ENCODE data around the gene MESP2.

The MESP2 gene

DNA sequence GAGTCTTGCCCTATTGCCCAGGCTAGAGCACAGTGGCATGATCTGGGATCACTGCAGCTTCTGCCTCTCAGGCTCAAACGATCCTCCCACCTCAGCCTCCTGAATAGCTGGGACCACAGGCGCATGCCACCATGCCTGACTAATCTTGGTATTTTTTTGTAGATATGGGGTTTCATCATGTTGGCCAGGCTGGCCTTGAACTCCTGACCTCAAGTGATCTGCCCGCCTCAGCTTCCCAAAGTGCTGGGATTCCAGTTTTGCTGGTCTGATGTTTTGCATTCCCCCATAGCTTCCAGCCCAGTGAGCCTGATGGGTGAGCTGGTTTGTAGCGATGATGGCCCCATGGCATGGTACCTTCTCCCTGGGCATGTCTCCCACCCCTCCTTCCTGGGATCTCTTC, 20.4 kb upstream of the MESP2 start:
- H3K27ac ChIP-seq (replicated peaks) = no peak overlapping the region
- no peak overlapping the region for H3K4me3 ChIP-seq (replicated peaks; ENCODE audit: insufficient read depth, low read length)
- H3K27me3 ChIP-seq (ENCODE audit: insufficient read depth, poor library complexity, severe bottlenecking) = no peaks in the 10 kb centered on the region
- DNase-seq (ENCODE audit: low read depth in 1 of 2, low spot score in 1 of 2) = no peak
- TF ChIP-seq POLR2AphosphoS5 (IDR thresholded peaks at IDR 0.05; ENCODE audit: low read depth) = no peak
- no peak for TF ChIP-seq GABPA (IDR thresholded peaks at IDR 0.05; ENCODE audit: low read depth)
- TF ChIP-seq SPI1 (IDR thresholded peaks at IDR 0.05; ENCODE audit: borderline replicate concordance, low read depth) = no peak
- TF ChIP-seq REST (IDR thresholded peaks at IDR 0.05; ENCODE audit: insufficient replicate concordance, low read depth) = no peak
- TF ChIP-seq, protein P1, sequence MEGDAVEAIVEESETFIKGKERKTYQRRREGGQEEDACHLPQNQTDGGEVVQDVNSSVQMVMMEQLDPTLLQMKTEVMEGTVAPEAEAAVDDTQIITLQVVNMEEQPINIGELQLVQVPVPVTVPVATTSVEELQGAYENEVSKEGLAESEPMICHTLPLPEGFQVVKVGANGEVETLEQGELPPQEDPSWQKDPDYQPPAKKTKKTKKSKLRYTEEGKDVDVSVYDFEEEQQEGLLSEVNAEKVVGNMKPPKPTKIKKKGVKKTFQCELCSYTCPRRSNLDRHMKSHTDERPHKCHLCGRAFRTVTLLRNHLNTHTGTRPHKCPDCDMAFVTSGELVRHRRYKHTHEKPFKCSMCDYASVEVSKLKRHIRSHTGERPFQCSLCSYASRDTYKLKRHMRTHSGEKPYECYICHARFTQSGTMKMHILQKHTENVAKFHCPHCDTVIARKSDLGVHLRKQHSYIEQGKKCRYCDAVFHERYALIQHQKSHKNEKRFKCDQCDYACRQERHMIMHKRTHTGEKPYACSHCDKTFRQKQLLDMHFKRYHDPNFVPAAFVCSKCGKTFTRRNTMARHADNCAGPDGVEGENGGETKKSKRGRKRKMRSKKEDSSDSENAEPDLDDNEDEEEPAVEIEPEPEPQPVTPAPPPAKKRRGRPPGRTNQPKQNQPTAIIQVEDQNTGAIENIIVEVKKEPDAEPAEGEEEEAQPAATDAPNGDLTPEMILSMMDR (IDR thresholded peaks at IDR 0.05; ENCODE audit: insufficient read depth, low read length) = no peak

GRCh38 chr15:89756897-89757296, 19.2 kb upstream of the MESP2 start:
- Histone ChIP-seq H3K4me3 (replicated peaks; ENCODE audit: insufficient read depth, low read length) (no peak overlapping the region), H3K27me3 (ENCODE audit: insufficient read depth, poor library complexity, severe bottlenecking) (no peaks in the 10 kb centered on the region), H3K27ac (replicated peaks) (no peak overlapping the region)
- TF ChIP-seq, protein P1 (IDR thresholded peaks at IDR 0.05; ENCODE audit: insufficient read depth, low read length) = no peak
- TF ChIP-seq GABPA (IDR thresholded peaks at IDR 0.05; ENCODE audit: low read depth) (no peak), SPI1 (IDR thresholded peaks at IDR 0.05; ENCODE audit: borderline replicate concordance, low read depth) (no peak), REST (IDR thresholded peaks at IDR 0.05; ENCODE audit: insufficient replicate concordance, low read depth) (no peak), POLR2AphosphoS5 (IDR thresholded peaks at IDR 0.05; ENCODE audit: low read depth) (no peak)
- no peak for DNase-seq (ENCODE audit: low read depth in 1 of 2, low spot score in 1 of 2)

DNA sequence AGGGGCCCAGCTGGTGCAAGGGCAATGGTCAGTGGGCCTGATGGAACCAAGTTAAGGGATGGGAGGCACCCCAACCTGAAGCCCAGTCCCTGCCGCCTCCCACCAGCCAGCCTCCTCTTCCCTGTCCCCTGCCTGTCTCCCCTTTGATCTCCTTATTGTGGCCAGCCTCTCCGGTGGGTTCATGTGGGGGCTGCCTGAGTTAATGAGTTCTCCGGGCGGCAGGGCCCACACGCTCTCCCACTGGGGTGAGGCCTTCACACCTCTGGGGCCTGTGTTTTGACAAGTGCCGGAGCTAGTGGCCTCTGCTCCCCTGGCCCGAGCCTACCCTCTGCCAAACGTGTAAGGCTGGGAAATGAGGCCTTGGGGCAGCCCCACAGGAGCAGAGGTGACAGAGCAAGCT, 17.8 kb upstream of the MESP2 start:
- no peak for DNase-seq (ENCODE audit: low read depth in 1 of 2, low spot score in 1 of 2)
- no peak overlapping the region for H3K27ac ChIP-seq (replicated peaks)
- H3K4me3 ChIP-seq (replicated peaks; ENCODE audit: insufficient read depth, low read length) = no peak overlapping the region
- H3K27me3 ChIP-seq (ENCODE audit: insufficient read depth, poor library complexity, severe bottlenecking) = no peaks in the 10 kb centered on the region
- TF ChIP-seq POLR2AphosphoS5 (IDR thresholded peaks at IDR 0.05; ENCODE audit: low read depth) (no peak), GABPA (IDR thresholded peaks at IDR 0.05; ENCODE audit: low read depth) (no peak), SPI1 (IDR thresholded peaks at IDR 0.05; ENCODE audit: borderline replicate concordance, low read depth) (no peak), REST (IDR thresholded peaks at IDR 0.05; ENCODE audit: insufficient replicate concordance, low read depth) (no peak)
- TF ChIP-seq, protein P1 (IDR thresholded peaks at IDR 0.05; ENCODE audit: insufficient read depth, low read length) = no peak
